Jurkat, Clone E6-1 (cell line): ENCODE data around the gene DHFR2. TPM values are rescaled to one million over a fixed set of nuclear protein-coding genes. Genes with fewer than 3 reads are reported as not detected.
"Not testable (repeated sequence)": the region's sequence is repeated elsewhere in the genome, so short reads cannot be mapped to it uniquely, and the experiment has no call there.

Source experiments
- DNase-seq: peaks from one replicate; pipeline ENCODE4 v3.0.0-alpha.2; 2011; ENCODE audit warnings: low read depth, low spot score
- H3K4me3 ChIP-seq: 2 replicates; pipeline ENCODE4 v1.5.1; 2011; ENCODE audit warnings: mild to moderate bottlenecking, low read length, control low read depth, moderate library complexity
- polyA plus RNA-seq: library from polyadenylated mRNA; unstranded; fragments of >200 nt; gene quantifications from one replicate; pipeline ENCODE4 v1.2.1, GENCODE V29; 2012; ENCODE audit warnings: missing spikeins; ENCODE audit not compliant: insufficient read length, insufficient read depth

Gene DHFR2
- 6.2 TPM for polyA plus RNA-seq

GRCh38 chr3:94062513-94063404 lies at the start of gene DHFR2, which contains the start of gene NSUN3:
DHFR2 (minus strand) TSS chr3:94062916; CDS start chr3:94061511, 1,405 bp downstream.
NSUN3 (plus strand) TSS chr3:94063061; CDS start chr3:94063127, 66 bp downstream.
- DNase-seq: peak; percentile 95
- H3K4me3 ChIP-seq: peak within 1 kb of the TSS; percentile 89

- no peak overlapping the region for H3K4me3 ChIP-seq
Observed at GRCh38 chr3:94110854-94111253, 48.1 kb upstream of the DHFR2 start.

DNA sequence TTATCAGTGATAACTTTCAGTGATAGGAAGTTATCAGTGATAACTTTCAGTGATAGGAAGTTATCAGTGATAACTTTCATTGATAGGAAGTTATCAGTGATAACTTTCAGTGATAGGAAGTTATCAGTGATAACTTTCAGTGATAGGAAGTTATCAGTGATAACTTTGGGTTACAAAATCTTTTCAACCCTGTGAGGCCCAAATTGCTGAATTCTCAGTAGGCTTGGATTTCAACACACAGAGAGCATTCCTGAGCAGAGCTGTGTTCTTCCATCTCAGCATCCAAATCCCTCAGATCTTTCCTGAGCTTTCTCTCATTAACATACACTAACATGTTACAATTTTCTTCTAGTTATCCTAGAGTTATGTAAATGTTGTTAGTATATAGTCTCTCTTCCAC lies 47.5 kb upstream of the DHFR2 start:
- DNase-seq, H3K4me3 ChIP-seq: not testable (repeated sequence)

More at GRCh38 chr3:94110854-94111253, 48.1 kb upstream of the DHFR2 start:
- no peak for DNase-seq

GRCh38 chr3:94106268-94106667 lies 43.6 kb upstream of the DHFR2 start:
- no peak for DNase-seq
- H3K4me3 ChIP-seq: no peak overlapping the region

GRCh38 chr3:94101860-94102259 lies 39.1 kb upstream of the DHFR2 start:
- H3K4me3 ChIP-seq: no peak overlapping the region
- DNase-seq: no peak

GRCh38 chr3:94099311-94099710 lies 36.6 kb upstream of the DHFR2 start:
- H3K4me3 ChIP-seq: no peak overlapping the region
- no peak for DNase-seq

GRCh38 chr3:94098452-94098851 lies 35.7 kb upstream of the DHFR2 start:
- DNase-seq: no peak
- H3K4me3 ChIP-seq: no peak overlapping the region

DNA sequence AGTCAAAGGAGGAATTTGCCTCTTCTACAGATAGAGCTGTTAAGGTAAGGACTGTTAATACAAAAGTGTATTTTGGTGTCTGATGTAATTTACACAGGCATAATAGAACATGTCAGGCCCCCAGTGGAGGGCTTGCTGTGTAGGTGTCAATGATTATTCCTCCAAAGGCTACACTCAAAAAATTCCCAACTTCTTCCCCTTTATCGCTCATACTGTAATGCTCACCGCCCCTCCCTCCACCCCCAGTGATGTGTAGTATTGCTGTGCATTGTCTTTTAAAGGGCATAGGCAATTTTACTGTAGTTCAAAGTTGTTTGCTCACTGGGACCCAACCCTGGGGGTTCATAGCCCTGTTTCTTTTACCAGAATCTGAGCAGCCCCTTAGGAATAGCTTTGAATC lies 32.4 kb upstream of the DHFR2 start:
- H3K4me3 ChIP-seq: no peak overlapping the region
- no peak for DNase-seq

DNA sequence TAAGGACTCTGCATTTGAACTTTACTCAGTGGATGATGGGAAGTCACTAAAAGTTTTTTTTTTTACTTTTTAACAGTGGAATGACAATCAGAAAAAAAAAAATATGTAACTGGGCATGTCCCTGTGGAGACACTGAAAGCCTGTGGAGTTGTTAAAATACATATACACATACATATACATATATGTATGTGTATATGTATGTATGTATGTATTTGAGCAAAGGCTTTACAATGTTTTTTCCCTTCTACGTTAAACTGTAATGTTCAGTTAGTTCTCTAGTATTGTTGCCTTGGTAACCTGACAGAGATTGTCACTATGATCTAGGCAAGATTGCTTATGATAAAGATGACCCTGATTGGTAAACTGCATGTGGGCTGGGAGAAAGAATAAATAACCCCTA lies 30.4 kb upstream of the DHFR2 start:
- H3K4me3 ChIP-seq: no peak overlapping the region
- DNase-seq: no peak

DNA sequence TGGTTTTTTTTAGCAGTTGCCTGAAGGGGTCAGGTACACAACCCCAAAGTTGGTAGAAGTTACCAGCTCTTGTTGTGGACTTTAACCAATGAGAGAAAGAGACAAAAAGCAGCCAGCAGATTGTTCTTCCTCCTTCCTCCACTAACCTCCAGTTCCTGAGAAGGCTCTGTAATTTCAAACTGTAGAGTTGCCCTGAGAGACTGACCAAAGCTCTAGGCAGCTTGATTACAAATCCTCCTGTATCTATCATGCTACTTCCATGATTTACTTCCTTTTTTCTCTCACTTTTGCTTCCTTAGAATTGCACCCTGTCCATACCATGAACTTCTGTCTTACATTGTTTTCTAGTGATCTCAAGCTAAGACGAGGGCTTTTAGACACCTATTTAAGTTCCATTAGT lies 29.4 kb upstream of the DHFR2 start:
- DNase-seq: no peak
- H3K4me3 ChIP-seq: no peak overlapping the region

DNA sequence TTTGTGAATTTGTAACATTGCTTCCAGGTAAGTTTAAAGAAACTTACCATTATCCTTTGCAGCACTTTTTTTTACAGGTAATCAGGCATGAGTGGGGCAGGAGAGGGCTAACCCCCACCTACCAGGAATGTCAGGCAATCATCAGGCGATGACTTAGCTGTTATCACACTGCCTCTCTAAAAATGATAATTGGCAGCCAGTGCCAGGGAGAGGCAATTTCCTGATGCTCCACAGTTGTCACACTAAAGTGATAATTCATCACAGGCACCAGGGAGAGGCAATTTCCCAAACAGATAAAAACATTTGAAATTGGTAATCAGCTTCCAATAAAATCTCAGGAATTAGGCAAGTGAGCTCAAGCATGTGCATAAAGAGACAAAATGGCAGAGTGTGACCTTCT lies 26.4 kb upstream of the DHFR2 start:
- DNase-seq: no peak
- no peak overlapping the region for H3K4me3 ChIP-seq

DNA sequence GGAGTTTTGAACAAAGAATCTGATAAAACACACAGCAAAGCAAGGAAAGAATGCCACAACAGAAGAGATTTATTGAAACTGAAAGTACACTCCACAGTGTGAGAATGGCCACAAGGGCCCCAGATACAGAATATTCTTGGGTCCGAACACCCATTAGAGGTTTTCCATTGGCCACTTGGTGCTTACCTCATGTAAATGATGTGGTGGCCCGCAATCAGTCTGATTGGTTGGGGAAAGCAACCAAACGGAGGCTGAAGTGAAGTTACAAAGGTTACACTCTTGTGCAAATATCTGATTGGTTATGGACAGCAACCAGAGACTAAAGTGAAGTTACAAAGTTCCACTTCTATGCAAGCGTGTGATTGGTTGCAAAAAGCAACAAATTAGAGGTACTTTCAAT lies 20.5 kb upstream of the DHFR2 start:
- no peak for DNase-seq
- H3K4me3 ChIP-seq: no peak overlapping the region

DNA sequence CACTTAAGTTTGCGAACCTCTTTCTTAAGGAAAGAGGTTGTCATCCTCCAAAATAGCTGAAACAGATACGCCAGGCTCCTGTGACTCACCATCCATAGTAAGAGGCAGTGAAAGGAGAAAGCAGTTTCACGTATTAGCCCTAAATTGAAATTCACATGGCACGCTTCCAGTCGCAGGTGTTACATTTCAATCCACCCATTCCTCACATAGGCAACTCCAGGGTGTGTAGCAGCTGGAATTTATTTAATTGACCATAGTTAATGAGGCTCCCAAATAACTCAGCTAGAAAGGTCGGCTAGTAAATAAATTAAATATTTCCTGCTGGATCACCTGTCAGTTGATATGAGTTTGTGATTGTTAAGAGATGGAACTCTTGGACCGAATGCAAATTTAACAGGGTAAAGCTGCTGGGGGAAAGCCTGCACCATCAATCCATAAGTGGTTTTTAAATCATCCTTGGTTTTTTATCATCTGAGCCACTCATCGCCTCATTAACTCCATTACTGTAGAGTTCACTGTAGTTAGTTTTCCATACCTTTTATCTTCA lies 19.7 kb upstream of the DHFR2 start:
- DNase-seq: no peak
- H3K4me3 ChIP-seq: no peak overlapping the region

DNA sequence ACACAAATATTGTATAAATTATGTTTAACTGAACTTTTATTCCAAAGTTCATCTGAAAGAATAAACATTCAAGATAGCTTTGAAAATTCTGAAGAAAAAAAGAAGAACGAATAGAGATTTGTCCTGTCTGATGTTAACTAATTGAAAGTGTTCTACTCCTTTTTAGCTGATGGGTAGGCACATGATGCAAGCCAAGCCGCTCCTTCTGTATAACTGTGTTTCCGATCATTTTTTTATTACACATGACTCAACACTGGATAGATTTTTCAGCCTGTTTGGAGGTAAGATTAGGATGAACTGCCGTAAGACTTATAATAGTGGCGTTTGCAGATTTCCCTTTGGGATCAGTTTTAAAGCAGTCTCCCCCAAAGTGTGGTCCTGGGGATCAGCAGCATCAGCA lies 19.2 kb upstream of the DHFR2 start:
- no peak for DNase-seq
- H3K4me3 ChIP-seq: no peak overlapping the region

- not testable (repeated sequence) for H3K4me3 ChIP-seq, DNase-seq
Observed at GRCh38 chr3:94080552-94080951, 17.8 kb upstream of the DHFR2 start.

GRCh38 chr3:94076055-94076454 lies 13.3 kb upstream of the DHFR2 start:
- no peak for DNase-seq
- H3K4me3 ChIP-seq: no peak overlapping the region

DNA sequence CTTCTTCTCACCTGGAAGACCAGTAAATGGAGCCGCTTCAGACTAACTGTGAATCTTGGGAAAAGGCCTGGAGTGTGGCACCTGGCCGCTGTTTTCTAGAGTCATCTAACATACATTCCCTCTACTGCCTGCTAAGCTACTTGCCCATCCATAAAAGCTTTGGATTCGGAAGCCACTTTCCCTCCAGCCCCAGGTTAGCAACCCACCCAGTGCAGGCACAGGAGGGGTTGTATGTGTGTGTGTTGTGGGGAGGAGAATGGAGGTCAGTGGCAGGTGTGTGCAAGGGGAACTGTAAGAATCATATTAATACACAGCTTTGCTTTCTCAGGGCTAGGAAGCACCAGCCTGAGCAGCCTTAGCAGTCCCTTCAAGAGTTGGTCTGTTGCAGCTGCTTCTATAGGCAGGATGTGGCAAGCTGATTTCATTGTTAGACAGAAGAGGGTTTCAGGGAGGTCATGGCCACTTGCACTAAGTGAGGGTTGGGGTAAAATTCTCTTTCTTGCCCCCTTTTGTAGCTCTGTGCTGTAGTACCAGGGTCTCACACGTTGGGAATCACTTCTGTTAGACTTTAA lies 9.1 kb upstream of the DHFR2 start:
- peak; percentile 73 for DNase-seq
- no peak overlapping the region for H3K4me3 ChIP-seq

GRCh38 chr3:94070341-94070911 lies 7.7 kb upstream of the DHFR2 start:
- DNase-seq: no peak
- H3K4me3 ChIP-seq: no peak overlapping the region

DNA sequence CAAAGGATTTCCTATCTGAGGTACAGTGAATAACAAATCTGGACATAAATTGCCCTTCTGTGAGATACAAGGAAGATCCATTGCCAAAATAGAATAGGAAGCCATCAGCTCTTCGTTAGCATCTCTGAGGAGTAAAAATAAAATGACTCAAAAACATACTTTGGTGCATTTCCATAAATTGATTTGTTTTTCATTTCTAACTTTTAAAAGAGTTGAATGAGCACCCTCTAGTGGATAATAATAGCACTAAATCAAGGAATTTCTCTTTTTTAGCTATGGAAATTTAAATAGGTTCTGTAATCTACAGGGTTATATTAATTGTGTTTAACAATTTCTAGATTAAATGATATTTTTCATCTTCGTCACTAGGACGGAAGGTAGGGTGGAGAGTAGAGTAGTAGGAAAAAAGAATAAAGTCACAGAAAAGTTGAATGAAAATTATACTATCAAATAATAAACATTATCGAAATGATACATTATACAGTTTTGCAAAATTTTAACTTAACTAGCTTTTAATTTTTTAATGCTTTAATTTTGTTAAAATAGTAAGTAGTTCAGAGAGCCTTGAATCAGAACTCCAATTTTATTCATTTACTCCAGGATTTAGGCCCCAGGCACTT lies 6.6 kb upstream of the DHFR2 start:
- no peak overlapping the region for H3K4me3 ChIP-seq
- DNase-seq: no peak
